HG03039 (cell line): ENCODE measurements around the gene LRRC49.

Experiments
- ATAC-seq: cut with Tn5 transposase; IDR thresholded peaks from one replicate; pipeline ENCODE4 v1.9.1; 2021; ENCODE audit warnings: mild to moderate bottlenecking, moderate library complexity; ENCODE audit not compliant: unreplicated experiment

Gene LRRC49

DNA sequence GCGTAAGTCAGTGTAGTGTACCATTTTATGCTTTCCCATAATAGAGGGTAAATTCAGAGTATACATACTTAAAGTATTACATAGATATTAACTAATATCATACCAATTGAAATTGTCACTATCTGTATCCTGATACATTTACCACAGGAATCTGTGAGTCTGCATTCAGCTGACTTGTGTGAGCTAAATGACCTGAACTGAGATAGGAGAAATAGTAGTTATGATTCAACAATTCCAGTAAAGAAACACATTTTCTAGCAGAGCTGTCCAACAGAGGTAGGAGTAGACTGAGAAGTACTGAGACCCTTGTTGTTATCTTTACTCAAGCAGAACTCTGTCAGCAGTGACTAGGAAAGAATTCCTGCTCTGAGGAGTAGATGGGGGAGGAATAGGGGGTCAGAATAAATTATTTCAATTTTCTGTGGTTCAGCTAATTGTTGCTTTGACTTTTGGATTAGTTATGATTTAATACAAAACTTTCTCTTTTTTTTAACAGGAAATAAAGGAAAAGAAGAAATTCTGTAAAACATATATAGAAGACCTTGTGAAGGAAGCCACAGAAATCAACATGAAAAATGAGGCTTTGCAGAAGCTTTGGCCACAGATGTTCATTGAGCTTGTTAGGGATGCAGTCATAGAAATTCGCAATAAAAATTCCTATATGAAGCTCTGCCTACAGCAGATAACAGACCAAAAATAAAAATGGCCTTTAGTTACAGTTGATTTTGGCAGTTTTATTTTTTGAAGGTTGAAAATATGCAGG lies 156.5 kb downstream of the LRRC49 start:
- ATAC-seq, result no peak

DNA sequence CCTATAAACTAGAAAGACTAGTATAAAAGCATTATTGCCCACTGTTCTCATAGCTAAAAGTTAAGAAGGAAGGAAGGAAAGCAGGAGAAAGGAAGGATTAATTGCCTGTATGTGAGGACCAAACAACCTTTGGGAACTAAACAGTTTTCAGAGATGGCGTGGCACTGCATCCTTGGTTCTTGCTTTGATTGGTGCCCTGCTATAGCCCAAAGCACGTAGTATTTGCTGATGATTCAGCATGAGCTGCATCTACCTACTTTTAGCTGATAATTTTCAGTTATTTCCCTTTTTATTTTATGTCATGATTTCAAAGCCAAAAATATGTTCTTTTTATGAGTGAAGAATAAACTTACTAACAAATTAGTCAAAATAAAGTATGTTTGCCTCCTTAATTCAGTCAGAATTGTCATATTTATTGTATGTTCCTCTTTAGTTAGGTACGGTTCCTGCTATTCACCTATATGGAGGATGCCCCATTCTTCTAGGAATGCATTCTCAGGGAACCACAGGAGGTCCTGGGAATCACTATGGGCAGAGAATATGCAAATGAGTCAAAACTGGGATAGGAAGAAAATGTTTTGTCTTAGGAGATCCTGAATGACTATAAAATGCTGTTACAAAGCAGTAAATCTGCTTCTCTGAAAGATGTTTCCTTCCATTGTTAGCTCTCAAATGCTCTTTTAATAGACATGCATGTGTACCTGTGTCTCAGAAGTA lies 157.2 kb downstream of the LRRC49 start:
- no peak for ATAC-seq

DNA sequence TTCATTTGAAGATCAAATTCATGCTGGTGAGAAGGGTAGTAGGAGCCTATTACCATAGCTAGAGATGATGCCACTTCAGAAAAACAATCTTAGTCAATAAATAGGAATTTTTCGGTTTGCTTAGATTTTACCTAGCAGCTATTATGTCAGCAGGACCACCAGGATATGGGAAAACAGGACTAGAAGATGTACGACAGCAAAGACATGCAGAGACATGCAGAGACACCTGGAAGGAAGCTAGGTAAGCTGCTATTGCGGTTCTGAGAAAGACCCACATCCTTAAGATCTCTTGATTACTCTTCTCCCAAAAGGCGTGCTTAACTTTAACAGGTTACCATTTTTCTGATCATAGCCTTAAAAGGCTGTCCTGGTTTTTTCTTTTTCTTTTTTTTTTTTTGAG lies 157.8 kb downstream of the LRRC49 start:
- ATAC-seq, result no peak

DNA sequence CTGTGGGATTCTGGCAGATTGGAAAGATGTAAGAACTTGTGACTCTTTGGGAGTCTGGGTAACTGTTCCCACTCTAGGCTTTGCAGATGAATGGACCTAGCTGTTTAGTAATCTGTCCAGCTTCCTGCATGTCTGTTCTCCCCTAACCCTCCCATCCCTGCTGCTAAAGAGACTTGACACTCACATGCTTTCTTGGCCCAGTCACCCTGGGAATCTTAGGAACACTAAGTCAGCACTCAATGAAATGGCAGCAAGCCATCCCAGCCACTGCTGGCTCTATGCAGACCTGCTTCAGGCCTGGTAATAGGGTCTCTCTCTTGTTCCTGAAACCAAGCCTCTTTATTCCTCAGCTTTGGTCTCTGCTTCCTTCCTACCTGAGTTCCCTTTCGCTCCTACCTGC lies 158.9 kb downstream of the LRRC49 start:
- no peak for ATAC-seq

DNA sequence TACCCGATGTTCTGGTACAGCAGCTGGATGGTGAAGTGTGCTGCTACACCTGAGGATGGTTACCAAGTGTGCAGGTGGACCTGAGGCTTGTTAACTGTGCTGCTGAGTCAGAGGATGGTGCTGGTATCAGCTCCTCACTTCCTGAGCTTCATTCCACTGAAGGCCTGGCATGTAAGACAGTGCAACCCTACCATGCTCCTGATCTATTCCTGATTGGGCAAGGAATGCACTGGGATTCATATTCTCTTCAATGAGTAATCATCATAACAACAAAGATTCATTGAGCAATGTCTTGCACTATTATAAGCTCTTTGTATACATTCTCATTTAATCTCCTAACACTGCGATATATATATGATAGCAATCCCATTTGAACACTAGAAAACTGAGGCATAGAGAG lies 159.7 kb downstream of the LRRC49 start:
- ATAC-seq, result no peak

DNA sequence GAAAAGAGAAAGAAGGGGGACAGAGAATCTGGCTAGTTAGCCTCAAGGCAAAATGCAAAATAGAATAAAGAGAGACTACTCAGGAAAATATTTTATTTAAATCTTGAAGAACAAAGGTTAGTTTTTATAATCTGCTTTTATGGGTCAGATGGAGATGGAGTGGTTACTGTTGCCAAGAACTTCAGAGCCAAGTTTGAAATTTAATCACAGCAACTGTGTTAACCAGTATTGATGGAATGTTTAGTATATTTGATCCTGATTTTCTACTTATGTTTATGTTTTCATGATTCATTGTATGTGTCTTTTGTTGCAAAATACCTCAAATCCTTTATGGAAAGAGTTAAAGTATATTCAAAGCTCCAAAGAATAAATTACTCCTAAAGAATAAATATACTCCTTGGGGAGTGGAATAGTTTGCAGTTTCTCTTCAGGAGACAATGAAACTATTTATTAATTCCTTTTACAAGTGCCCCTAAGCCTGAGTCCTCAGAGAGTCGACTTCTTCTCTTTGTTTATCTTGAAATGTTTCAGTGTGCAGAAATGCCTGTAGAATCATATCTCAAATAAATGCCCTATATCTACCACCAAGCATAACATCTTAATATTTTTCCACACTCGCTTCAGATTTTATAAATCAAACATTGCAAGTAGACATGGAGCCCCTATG lies 161.8 kb downstream of the LRRC49 start:
- no peak for ATAC-seq

DNA sequence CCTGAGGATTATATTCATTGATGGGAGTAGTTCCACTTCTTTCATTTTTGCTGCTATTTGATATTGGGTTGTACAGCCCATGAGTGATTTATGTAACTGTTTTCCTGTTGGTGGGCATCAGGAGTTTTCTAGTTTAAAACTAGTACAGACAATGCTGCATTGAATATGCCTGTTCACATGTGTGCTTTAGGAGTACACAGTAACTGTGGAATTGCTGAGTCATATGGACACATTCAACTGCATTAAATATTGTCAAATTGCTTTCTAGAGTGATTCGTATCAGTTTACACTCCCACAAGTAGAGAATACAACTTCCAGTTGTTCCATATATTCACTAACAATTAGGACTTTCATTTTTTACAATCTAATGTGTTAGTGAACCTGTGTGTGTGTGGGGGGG lies 162.8 kb downstream of the LRRC49 start:
- no peak for ATAC-seq

DNA sequence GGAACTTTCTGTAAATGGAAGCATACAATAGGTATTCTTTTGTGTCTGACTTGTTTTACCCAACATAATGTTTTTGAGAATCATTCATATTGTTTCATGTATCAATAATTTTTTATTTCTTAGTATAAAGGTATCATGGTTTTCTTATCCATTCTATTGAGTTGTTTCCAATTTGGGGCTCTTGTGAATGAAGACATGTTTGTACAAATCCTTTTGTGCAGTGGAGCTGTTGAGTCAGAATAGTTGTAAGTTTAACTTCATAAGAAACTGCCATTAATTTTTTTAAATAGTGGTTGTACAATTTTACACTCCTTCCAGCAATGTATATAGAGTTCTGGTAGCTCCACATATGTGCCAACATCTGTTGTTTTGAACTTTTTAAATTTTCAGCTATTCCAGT lies 163.5 kb downstream of the LRRC49 start:
- ATAC-seq, result no peak

DNA sequence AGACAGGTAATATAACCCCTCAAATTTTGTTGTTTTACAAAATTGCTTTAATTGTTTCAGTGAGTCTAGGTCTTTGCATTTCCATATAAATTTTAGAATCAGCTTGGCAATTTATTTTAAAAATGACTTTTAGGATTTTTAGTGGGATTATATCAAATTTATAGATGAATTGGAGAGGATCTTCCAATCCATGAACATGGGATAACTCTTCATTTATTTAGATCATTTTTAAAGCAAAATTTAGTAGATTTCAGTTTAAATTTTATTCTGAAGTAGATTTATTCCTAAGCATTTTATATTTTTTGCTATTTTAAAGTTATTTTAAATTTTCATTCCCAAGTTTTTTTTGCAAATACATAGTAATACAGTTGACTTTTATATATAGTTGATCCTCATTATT lies 164.5 kb downstream of the LRRC49 start:
- ATAC-seq, result no peak

DNA sequence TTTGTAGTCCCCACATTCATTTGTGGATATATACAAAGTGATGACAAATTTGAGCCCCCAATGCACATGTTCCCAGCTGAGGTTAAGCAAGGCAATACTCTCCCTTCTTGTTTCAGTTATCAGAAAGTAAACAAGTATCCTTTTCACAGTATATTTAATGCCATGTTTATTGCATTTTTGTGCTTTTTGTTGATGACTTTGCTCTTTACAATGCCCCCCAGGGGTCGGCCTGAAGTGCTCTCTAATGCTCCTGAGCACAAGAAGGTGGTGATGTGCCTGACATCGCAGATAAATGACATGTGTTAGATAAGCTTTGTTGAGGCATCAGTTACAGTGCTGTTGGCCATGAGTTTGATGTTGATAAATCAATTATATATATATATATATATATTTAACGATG lies 165.0 kb downstream of the LRRC49 start:
- no peak for ATAC-seq

DNA sequence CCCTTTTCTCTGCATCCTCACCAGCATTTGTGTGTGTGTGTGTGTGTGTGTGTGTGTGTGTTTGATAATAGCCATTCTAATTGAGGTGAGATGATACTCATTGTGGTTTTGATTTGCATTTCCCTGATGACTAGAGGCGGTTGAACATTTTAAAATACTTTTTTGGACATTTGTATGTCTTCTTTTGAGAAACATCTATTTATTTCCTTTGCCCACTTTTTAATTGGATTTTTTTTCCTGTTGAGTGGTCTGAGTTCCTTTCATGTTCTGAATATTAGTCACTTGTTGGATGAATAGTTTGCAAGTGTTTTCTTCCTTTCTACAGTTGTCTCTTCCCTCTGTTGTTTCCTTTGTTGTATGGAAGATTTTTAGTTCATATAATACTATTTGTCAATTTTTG lies 168.4 kb downstream of the LRRC49 start:
- no peak for ATAC-seq

DNA sequence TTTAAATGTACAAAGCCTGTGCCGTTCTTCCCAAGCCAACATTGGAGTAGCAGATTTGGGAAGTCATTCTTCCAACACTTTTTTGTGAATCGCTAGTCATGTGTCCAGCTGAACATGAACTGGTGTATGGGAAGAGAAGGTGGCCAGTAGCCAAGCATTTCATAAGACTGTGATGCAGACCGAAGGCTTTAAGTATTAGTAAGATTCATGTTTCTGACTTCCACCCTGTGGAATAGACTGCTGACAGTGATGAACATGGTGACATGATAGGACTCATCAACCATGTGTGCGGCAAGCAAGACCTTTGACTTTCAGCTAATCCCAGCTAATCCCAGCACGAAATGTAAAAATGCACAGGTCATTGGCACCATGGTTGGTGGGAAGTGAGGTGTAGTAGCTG lies 174.4 kb downstream of the LRRC49 start:
- no peak for ATAC-seq

DNA sequence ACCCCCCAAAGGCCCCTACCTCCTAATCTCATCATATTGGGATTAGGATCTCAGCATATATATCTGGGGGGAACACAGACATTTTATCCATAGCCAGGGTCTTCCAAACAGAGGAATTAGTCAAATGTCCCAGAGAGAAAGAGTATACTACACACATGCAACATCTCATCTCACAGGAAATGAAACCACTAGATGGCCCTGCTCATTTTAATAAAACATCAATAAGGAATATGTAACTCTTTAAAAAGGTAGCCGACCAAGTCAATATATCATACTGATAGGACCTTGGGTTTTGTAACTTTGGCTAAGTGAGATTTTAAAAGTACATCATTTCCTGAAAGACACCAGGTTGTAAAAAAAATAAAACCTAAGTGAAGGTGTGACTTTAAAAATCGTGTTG lies 177.1 kb downstream of the LRRC49 start:
- ATAC-seq, result no peak

DNA sequence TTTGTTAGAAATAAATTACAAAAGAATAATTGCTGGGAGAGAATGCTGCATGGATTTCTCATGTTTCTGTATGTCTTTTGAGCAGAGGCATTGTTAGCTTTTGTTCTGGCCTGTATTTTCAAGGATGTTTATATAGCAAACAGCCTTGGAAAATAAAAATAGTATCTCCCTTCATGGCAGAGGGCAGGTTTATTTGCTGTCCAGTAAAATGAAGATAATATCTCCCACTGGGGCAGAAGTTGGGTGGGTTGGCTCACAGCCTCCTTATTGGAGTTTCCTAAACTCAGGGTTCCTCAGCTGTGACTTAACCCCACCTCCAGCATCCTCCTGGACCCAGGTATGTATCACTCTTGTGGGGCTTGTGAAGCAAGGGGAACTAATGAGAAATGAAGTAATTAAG lies 178.9 kb downstream of the LRRC49 start:
- no peak for ATAC-seq

DNA sequence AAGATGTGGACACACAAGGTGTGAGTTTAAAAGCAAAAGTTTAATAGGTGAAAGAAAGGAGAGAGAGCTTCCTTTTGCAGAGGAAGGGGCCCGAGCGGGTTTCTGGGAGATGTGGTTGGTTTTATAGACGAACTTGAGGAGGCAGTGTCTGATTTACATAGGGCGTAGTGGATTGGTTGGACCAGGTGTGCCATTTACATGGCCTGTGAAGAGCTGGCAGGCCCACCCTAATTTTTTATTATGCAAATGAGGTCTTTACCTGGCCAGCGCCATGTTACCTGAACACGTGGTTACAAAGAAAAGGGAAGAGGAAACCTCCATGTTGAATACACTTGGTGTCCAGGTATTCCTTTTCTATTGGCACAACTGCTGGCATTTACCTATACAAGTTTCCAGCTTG lies 179.8 kb downstream of the LRRC49 start:
- ATAC-seq, result no peak

DNA sequence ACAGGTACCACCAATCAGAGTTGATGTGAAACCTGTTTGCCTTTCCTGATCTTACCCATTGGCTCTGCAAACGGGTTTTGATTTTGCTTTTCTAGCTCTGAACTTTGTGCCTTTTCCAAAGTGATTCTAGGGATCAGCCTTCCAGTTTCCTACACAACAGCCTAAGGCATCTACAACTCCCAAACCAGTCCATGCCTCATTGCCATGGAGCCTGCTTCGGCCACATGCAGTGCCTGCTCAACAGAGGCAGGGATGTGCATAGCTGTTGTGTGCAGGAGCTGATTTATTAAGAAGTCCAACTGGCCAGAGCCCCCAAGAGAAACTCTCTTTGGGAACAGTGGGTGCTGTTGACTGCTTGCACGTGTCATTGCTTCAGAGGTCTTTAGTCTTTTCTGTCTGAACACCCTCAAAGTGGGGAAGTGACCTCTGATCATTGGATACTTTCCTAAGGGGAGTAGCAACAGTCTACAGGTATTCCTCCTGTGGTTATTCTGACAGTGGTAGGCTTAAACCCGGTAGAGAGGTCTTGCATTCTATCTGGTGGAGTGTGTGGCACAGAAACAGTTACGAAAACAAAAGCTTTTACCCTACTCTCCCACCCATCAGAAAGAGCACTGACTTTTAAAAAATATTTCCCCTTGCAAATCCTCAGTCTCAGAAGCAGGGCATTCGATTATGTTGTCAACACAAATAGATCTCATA lies 186.0 kb downstream of the LRRC49 start:
- ATAC-seq, result no peak

DNA sequence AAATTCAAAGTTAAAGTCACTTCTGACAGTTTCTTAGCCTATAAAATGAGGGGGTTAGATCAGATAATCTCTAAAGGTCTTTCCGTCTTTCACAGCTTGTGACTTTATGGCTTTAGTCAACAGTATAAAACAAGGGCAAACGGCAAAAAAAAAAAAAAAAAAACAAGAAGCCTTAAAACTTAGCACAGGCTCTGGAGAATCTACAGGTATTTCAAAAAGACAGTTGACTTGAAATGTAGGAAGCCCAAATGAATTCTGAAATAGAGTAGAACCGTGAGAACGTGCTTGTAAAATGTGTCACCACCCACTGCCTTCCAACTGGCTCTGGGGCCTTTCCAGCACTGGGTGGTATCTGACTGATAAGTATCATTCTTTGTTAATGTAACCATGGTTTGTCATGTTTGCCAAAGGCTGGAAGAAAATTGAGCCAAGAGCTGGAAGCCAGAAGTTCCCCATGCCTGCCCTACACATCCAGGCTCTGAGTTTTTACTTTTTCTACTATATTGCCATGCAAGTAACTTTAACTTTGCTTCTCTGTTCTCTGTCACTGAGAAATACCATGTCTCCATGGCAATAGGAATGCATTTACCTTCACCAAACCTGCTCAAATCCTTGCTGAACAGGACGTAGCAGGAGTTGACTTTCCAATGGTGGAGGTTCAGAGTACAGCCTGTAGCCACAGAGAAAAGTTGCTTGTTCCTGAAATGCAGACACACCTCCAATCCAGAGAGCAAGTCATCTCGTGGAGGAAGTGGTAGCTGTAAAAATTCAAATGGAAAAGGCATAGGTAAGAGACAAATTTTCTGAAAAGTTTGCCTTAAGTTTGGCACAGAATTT lies 186.8 kb downstream of the LRRC49 start:
- ATAC-seq, result no peak

DNA sequence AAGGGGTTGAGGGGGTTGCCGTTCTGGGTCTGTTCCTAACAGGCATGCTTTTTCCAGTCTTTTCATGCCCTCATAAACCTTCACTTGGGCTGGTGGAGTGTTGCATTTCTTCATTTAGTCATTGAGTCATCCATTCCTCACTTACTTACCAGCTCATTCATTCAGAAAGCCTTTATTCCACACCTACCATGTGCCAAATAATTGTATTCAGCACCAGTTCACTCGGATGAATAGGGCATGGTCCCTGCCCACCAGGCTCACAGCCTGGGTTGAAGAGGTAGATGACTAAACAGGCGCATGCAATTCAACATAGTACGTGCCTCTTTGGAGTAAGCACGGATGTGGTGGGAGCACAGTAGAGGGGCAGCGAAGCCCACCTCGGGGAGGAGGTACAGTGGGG lies 187.5 kb downstream of the LRRC49 start:
- no peak for ATAC-seq

DNA sequence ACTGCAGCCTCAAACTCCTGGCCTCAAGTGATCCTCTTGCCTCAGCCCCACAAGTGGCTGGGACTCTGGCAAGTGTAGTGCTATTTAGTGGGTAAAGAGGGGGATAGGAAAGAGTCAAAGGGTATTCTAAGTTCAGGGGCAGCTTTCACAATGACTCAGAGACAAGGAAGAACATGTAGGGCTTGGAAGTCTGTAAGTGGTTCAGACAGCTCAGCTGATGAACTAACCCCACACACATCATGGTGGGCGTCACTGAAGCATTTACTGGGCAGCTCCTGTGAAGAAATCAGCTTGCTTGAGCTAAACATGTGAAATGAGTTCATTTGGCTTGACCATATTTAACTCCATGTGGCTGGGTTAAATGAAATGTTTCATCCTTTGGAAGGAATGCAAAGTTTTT lies 188.1 kb downstream of the LRRC49 start:
- ATAC-seq, result no peak

DNA sequence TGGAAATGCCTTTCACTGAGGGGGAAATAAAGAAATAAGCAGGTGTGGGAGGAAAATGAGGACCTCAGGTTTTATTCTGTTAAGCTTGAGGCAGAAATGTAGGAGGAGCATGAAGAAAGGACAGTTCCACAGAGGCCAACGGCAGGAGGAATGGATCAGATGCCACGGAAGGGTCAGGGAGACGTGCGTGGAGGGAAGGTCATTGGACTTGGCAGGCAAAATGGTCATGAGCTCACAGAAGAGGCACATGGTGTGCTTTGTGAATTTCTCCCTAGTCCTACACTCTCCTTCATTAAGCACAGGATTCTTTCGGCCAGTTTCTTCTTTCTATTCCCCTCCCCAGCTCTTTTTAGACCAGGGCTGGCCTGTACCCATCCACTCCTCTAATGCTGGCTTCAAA lies 190.2 kb downstream of the LRRC49 start:
- no peak for ATAC-seq

DNA sequence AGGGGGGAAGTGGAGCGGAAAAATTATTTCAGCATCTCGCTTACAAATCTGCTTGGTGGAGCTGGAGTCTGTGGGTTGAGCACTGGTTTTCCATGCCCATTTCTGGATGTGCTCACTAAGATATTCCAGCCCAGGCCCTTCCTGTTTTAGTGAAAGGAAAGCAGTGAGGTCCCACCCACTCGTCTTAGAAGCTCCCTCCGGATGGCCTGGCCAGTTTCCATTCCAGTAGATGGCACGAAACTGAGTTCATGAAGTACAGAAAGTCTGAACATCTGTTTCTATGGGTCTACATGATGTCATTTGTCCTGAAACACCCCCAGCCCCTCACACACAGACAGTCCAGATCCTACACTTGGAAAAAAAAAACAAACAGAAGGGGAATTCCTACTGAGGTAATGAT lies 190.7 kb downstream of the LRRC49 start:
- ATAC-seq, result no peak
